Adipose tissue (tissue), 3 donors: ENCODE results near the gene ASCL5. TPM values are rescaled to one million over a fixed set of nuclear protein-coding genes. Genes with fewer than 3 reads are reported as not detected.

Source experiments
- H3K27ac ChIP-seq: one replicate; pipeline ENCODE4 v1.5.1; 2013; ENCODE audit warnings: low read depth, low read length
- WGBS, 3 donors: extraction: QIAGEN DNeasy Blood & Tissue Kit; methylation state at CpG; one replicate each; pipeline ENCODE4 v1.1.7; 2013; 5-methylcytosine and 5-hydroxymethylcytosine counted together
- polyA plus RNA-seq, 3 donors: library from polyadenylated mRNA; stranded (reverse); fragments of 200-250 nt; gene quantifications; one replicate each; pipeline ENCODE4 v1.2.3, GENCODE V29; 2013
- donor health status: healthy with polysubstance abuse.
- donor health status: Bipolar disorder and iron deficiency.
- donor health status: healthy.

The ASCL5 gene
- polyA plus RNA-seq, 3 donors: 0.76 TPM; not detected in 2

- 85 to 94% (median 87%) methylated on average over 2 of the region's 2 CpGs for WGBS, 3 donors
- no peak overlapping the region for H3K27ac ChIP-seq
These were observed 28.4 kb upstream of the ASCL5 start for GRCh38 chr1:201155354-201155753.

GRCh38 chr1:201154389-201155165 lies 27.6 kb upstream of the ASCL5 start, which contains the start of gene TMEM9:
Gene TMEM9 (minus strand): TSS chr1:201154474. CDS start chr1:201153923, 551 bp downstream.
- 9 to 10% (median 10%) methylated on average over 31 of the region's 31 CpGs for WGBS, 3 donors
- H3K27ac ChIP-seq: no peak within 1 kb of the TSS

- no peak overlapping the region for H3K27ac ChIP-seq
- 1 to 4% (median 3%) methylated on average over 34 to 37 of the region's 37 CpGs for WGBS, 3 donors
These were observed 26.7 kb upstream of the ASCL5 start for GRCh38 chr1:201153474-201154388.

GRCh38 chr1:201149400-201149799 lies 22.4 kb upstream of the ASCL5 start:
- H3K27ac ChIP-seq: no peak overlapping the region
- WGBS, 3 donors: 56 to 90% (median 86%) methylated on average over 4 of the region's 4 CpGs

GRCh38 chr1:201147396-201148015 lies 20.5 kb upstream of the ASCL5 start:
- whole genome bisulfite sequencing, 3 donors: 82 to 93% (median 88%) methylated on average over 13 of the region's 13 CpGs
- no peak overlapping the region for H3K27ac ChIP-seq

GRCh38 chr1:201146626-201147390 lies 19.8 kb upstream of the ASCL5 start:
- WGBS, 3 donors: 87 to 92% (median 88%) methylated on average over 17 of the region's 17 CpGs
- H3K27ac ChIP-seq: no peak overlapping the region

GRCh38 chr1:201145816-201146215 lies 18.8 kb upstream of the ASCL5 start:
- WGBS, 3 donors: 85 to 94% (median 94%) methylated on average over 7 of the region's 7 CpGs
- no peak overlapping the region for H3K27ac ChIP-seq

- WGBS, 3 donors: 82 to 89% (median 86%) methylated on average over 3 of the region's 3 CpGs
- no peak overlapping the region for H3K27ac ChIP-seq
These were observed 18.1 kb upstream of the ASCL5 start for GRCh38 chr1:201145132-201145531.

- no peak overlapping the region for H3K27ac ChIP-seq
- WGBS, 3 donors: 65 to 87% (median 77%) methylated on average over 5 of the region's 5 CpGs
These were observed 17.7 kb upstream of the ASCL5 start for GRCh38 chr1:201144701-201145100.

GRCh38 chr1:201143726-201144635 lies 17.0 kb upstream of the ASCL5 start:
- WGBS, 3 donors: 87 to 91% (median 90%) methylated on average over 18 of the region's 18 CpGs
- H3K27ac ChIP-seq: no peak overlapping the region

GRCh38 chr1:201142849-201143725 lies 16.1 kb upstream of the ASCL5 start:
- no peak overlapping the region for H3K27ac ChIP-seq
- 84 to 90% (median 85%) methylated on average over 16 of the region's 16 CpGs for WGBS, 3 donors

GRCh38 chr1:201142011-201142848 lies 15.2 kb upstream of the ASCL5 start:
- H3K27ac ChIP-seq: no peak overlapping the region
- 76 to 88% (median 80%) methylated on average over 16 of the region's 16 CpGs for WGBS, 3 donors

- 91 to 95% (median 94%) methylated on average over 5 of the region's 5 CpGs for WGBS, 3 donors
- H3K27ac ChIP-seq: no peak overlapping the region
These were observed 14.4 kb upstream of the ASCL5 start for GRCh38 chr1:201141418-201141817.

- WGBS, 3 donors: 94 to 95% (median 95%) methylated on average over 8 of the region's 8 CpGs
- H3K27ac ChIP-seq: no peak overlapping the region
These were observed 13.9 kb upstream of the ASCL5 start for GRCh38 chr1:201140941-201141260.

GRCh38 chr1:201140235-201140940 lies 13.4 kb upstream of the ASCL5 start:
- WGBS, 3 donors: 82 to 88% (median 85%) methylated on average over 10 of the region's 10 CpGs
- H3K27ac ChIP-seq: no peak overlapping the region
